HG02642 (cell line): Measurements from ENCODE around the gene CFHR2.

ENCODE experiments used
- ATAC-seq: cut with Tn5 transposase; IDR thresholded peaks from one replicate; pipeline ENCODE4 v1.9.1; 2021; ENCODE audit warnings: mild to moderate bottlenecking; ENCODE audit not compliant: unreplicated experiment, poor library complexity

The CFHR2 gene

DNA sequence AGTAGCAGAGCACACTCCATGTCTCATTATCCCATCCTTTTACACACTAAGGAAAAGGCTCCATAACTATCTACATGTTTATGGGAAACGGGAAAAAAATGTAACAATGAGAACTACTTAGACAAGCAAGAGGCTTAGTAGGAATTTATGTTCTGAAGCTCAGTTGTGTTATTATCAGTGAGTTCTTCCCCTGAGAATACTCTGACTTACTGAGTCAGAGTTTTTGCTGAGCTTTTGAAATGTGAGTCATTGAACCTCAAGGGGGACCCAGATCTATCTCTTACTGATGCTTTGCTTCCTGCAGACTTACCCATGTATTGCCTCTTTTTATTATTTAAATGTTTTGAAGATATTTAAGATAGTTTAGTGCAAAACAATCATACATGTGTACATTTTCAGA lies 53.9 kb downstream of the CFHR2 start:
- no peak for ATAC-seq

GRCh38 chr1:197001828-197002227 lies 58.3 kb downstream of the CFHR2 start:
- ATAC-seq: no peak

DNA sequence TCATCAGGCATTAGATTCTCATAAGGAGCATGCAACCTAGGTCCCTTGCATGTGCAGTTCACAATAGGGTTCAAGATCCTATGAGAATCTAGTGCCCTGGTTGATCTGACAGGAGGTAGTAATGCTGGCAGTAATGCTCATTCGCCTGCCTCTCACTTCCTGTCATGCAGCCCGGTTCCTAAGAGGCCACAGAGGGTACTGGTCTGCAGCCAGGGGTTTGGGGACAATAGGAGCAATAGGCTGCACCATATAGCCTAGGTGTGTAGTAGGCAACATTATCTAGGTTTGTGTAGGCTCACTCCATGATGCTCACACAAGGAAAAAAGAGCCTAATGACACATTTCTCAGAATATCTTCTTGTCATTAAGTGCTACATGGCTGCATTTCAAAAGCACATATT lies 59.6 kb downstream of the CFHR2 start:
- no peak for ATAC-seq

GRCh38 chr1:197008861-197009260 lies 65.3 kb downstream of the CFHR2 start:
- no peak for ATAC-seq
